Transverse colon (tissue), 4 donors: Measurements from ENCODE around the gene PRKCE. TPM values are rescaled to one million over a fixed set of nuclear protein-coding genes. Genes with fewer than 3 reads are reported as not detected.

Source experiments
- DNase-seq: peaks from one replicate; pipeline ENCODE4 v3.0.0-alpha.2; 2019
- H3K27ac ChIP-seq, 4 donors: fragments of 200-600 bp; sonication (generic); 2 replicates each; pipeline ENCODE4 v1.5.1; 2016 to 2018; ENCODE audit warnings: inconsistent platforms in 4 of 4
- H3K27me3 ChIP-seq: fragments of 200-600 bp; sonication (generic); 2 replicates; pipeline ENCODE4 v1.5.1; 2017; ENCODE audit warnings: inconsistent platforms
- H3K36me3 ChIP-seq, 4 donors: fragments of 200-600 bp; sonication (generic); 2 replicates each; pipeline ENCODE4 v1.5.1; 2017 to 2019; ENCODE audit warnings: inconsistent platforms in 4 of 4
- H3K4me1 ChIP-seq, 4 donors: fragments of 200-600 bp; sonication (generic); 2 replicates each; pipeline ENCODE4 v1.5.1; 2017 to 2020; ENCODE audit warnings: inconsistent platforms in 4 of 4
- H3K4me3 ChIP-seq, 4 donors: fragments of 200-600 bp; sonication (generic); 1 replicate in 1 of 4; 2 replicates in 3 of 4; pipeline versions ENCODE4 v1.5.1 to v1.6.1; 2017 to 2019; ENCODE audit warnings: inconsistent platforms in 4 of 4
- H3K9me3 ChIP-seq, 2 donors: fragments of 200-600 bp; sonication (generic); 2 replicates each; pipeline ENCODE4 v1.5.1; 2017 to 2019; ENCODE audit warnings: inconsistent platforms in 2 of 2
- CTCF ChIP-seq, 5 experiments: fragments of 200-600 bp in 3 of 5; fragments of 450-650 bp in 2 of 5; sonication (generic) in 3 of 5; IDR thresholded peaks; 1 replicate in 2 of 5; 2 replicates in 3 of 5; pipeline ENCODE4 v1.5.1; 2016 to 2017; ENCODE audit warnings: antibody characterized with exemption in 5 of 5, inconsistent platforms in 3 of 5, mild to moderate bottlenecking in 2 of 5, moderate library complexity in 1 of 5
- EP300 ChIP-seq: sonication (generic); formaldehyde crosslinking; IDR thresholded peaks from one replicate; pipeline ENCODE4 v1.6.1; 2017; ENCODE audit warnings: antibody characterized with exemption, low read depth
- POLR2A ChIP-seq: fragments of 450-650 bp; IDR thresholded peaks from one replicate; pipeline ENCODE4 v1.6.1; 2016; ENCODE audit warnings: antibody characterized with exemption, mild to moderate bottlenecking, moderate library complexity
- POLR2AphosphoS5 ChIP-seq, 3 donors: sonication (generic); formaldehyde crosslinking; IDR thresholded peaks; one replicate each; pipeline ENCODE4 v1.6.1; 2016; ENCODE audit warnings: antibody characterized with exemption in 3 of 3
- WGBS, 2 donors: methylation state at CpG; one replicate each; pipeline ENCODE4 v1.1.5; 2018; ENCODE audit warnings: low coverage in 1 of 2; 5-methylcytosine and 5-hydroxymethylcytosine counted together
- in situ Hi-C, 4 donors: fragments of 200-750 bp; cut with MboI; loops; one replicate each; pipeline versions ENCODE4 v1.15.0 to v1.15.1; 2017; ENCODE audit warnings: low sequenced_read_pairs in 3 of 4, low pct_ligation_motif_present in 1 of 4, low pct_unique_long_range_greater_than_20kb in 1 of 4
- intact Hi-C: fragments of 100-400 bp; cut with DNase I; formaldehyde crosslinking; loops from one replicate; pipeline ENCODE4 v1.15.1; 2023; ENCODE audit warnings: low total_unique reads
- total RNA-seq, 4 donors: library from RNA; depleted of rRNA; stranded (reverse); fragments of >200 nt; gene quantifications; one replicate each; pipeline ENCODE4 v1.1.0, GENCODE V29; 2016

Gene PRKCE
- total RNA-seq, 4 donors from 2014 or later: 8.6 to 20.6 (median 11.3) TPM

- in situ Hi-C loops (no loop called here), intact Hi-C loops (no loop called here)
- H3K9me3 ChIP-seq: no peaks in the 10 kb centered on the region
- H3K4me1 ChIP-seq: peaks cover 7 to 20% (median 12%) of the 10 kb centered on the region in 4 donors
- no peak overlapping the region for H3K27ac ChIP-seq
- H3K4me3 ChIP-seq: no peak overlapping the region
- 66 to 75% methylated on average over 3 of the region's 3 CpGs for WGBS, 2 donors
- H3K27me3 ChIP-seq: no peaks in the 10 kb centered on the region
- TF ChIP-seq POLR2AphosphoS5 (IDR thresholded peaks at IDR 0.05): no peak
- TF ChIP-seq POLR2A: no peak
- no peak for TF ChIP-seq EP300
- no peak for DNase-seq
- H3K36me3 ChIP-seq: peaks cover 0 to 4% (median 0%) of the 10 kb centered on the region in 4 donors
Observed at GRCh38 chr2:46094689-46095088, 443.2 kb downstream of the PRKCE start.

- DNase-seq: no peak
- TF ChIP-seq POLR2AphosphoS5 (IDR thresholded peaks at IDR 0.05): no peak
- TF ChIP-seq CTCF (IDR thresholded peaks at IDR 0.05): no peak
- no peak for TF ChIP-seq EP300
- TF ChIP-seq POLR2A: no peak
- Histone ChIP-seq H3K36me3 (peaks cover 0 to 4% (median 0%) of the 10 kb centered on the region in 4 donors), H3K27me3 (no peaks in the 10 kb centered on the region), H3K27ac (peak overlapping the region in 1 of 4 donors; percentile 65), H3K9me3 (no peaks in the 10 kb centered on the region), H3K4me3 (no peak overlapping the region), H3K4me1 (peaks cover 7 to 20% (median 12%) of the 10 kb centered on the region in 4 donors)
- in situ Hi-C loops: no loop called here
- intact Hi-C loops: no loop called here
- WGBS, 2 donors: 57 to 81% methylated on average over 1 of the region's 1 CpG
Observed at GRCh38 chr2:46095830-46096229, 444.4 kb downstream of the PRKCE start.

- Histone ChIP-seq H3K27ac (peak overlapping the region in 1 of 4 donors; percentile 65), H3K9me3 (no peaks in the 10 kb centered on the region), H3K27me3 (no peaks in the 10 kb centered on the region), H3K36me3 (peaks cover 0 to 4% (median 0%) of the 10 kb centered on the region in 4 donors), H3K4me3 (no peak overlapping the region), H3K4me1 (peaks cover 7 to 20% (median 12%) of the 10 kb centered on the region in 4 donors)
- TF ChIP-seq POLR2A: no peak
- no peak for TF ChIP-seq POLR2AphosphoS5 (IDR thresholded peaks at IDR 0.05)
- TF ChIP-seq CTCF (IDR thresholded peaks at IDR 0.05): no peak
- TF ChIP-seq EP300: no peak
- no peak for DNase-seq
- in situ Hi-C loops (no loop called here), intact Hi-C loops (no loop called here)
- 67 to 75% methylated on average over 1 of the region's 1 CpG for WGBS, 2 donors
Observed at GRCh38 chr2:46096260-46096659, 444.8 kb downstream of the PRKCE start.

- Histone ChIP-seq H3K4me1 (peaks cover 7 to 20% (median 12%) of the 10 kb centered on the region in 4 donors), H3K36me3 (peaks cover 0 to 4% (median 0%) of the 10 kb centered on the region in 4 donors), H3K27me3 (no peaks in the 10 kb centered on the region), H3K4me3 (no peak overlapping the region), H3K27ac (peak overlapping the region; percentile 39 to 81 (median 64)), H3K9me3 (no peaks in the 10 kb centered on the region)
- TF ChIP-seq POLR2AphosphoS5 (IDR thresholded peaks at IDR 0.05) (peak; percentile 55 to 77 (median 64)), CTCF (IDR thresholded peaks at IDR 0.05) (no peak)
- intact Hi-C loops (no loop called here), in situ Hi-C loops (no loop called here)
- peak; percentile 76 for DNase-seq
- WGBS, 2 donors: 15 to 20% methylated on average over 4 of the region's 4 CpGs
Observed at GRCh38 chr2:46097714-46098480, 446.4 kb downstream of the PRKCE start.
